GM19043 (cell line): Measurements from ENCODE around the gene PIAS4.

ENCODE experiments used
- ATAC-seq: cut with Tn5 transposase; IDR thresholded peaks from one replicate; pipeline ENCODE4 v1.9.1; 2021; ENCODE audit warnings: low read depth; ENCODE audit not compliant: unreplicated experiment

The PIAS4 gene

DNA sequence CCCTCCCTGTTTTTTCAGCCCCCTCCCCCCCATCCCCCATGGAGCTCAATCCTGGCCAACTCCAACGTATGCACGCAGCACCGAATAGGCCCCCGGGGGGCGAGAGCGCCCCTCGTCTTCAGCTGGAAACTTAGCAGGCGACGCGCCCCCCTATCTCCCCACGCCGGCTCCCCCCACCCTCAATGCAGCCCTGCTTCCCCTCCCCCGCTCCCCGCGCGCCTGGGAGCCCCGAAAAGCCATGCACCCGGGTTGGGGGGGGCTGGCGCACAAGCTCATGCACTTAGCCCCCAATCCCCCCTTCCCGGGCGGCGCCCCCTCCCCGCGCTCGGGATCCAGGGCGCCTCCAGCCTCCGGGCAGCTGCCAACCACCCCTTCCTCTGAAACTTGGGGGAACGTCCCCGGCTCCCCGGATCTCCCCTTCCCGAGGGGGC lies 58.7 kb downstream of the PIAS4 start:
- no peak for ATAC-seq

GRCh38 chr19:4066682-4067395 lies 59.3 kb downstream of the PIAS4 start, which contains the start of gene ZBTB7A:
Gene ZBTB7A (minus strand): TSS chr19:4066899. CDS start chr19:4055232, 11,667 bp downstream.
- ATAC-seq, result no peak

DNA sequence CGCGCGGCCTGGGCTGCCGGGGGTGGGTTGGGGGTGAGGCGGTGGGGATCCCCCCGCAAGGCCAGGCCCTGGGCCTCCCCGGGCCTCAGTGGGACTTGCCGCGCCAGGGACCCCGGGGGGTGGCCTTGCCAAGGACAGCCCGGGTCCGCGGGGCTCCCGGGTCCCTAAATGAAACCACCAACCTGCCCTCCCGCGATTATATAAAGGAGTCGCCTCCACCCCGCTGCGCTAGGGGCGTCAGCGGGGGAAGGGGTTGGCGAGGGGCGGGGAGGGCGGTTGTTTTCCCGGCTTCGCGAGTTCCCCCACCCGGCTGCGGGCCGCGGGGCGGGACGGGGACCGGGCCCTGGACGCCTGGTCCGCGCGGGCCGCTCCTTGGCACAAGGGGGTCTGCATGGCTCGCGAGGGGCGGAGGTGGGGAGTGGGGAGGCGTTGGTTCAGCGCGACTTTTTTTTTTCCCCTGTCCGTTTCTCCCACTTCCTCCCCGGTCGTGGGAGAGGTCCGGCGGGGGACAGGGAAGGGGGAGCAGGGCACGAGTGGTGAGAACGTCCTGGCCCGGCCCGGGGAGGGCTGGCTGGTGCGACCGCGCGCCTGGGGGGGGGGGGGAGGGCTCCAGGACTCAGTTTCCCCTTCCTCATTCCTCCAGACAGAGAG lies 60.0 kb downstream of the PIAS4 start:
- no peak for ATAC-seq

GRCh38 chr19:4068047-4068966 lies 60.8 kb downstream of the PIAS4 start:
- no peak for ATAC-seq

DNA sequence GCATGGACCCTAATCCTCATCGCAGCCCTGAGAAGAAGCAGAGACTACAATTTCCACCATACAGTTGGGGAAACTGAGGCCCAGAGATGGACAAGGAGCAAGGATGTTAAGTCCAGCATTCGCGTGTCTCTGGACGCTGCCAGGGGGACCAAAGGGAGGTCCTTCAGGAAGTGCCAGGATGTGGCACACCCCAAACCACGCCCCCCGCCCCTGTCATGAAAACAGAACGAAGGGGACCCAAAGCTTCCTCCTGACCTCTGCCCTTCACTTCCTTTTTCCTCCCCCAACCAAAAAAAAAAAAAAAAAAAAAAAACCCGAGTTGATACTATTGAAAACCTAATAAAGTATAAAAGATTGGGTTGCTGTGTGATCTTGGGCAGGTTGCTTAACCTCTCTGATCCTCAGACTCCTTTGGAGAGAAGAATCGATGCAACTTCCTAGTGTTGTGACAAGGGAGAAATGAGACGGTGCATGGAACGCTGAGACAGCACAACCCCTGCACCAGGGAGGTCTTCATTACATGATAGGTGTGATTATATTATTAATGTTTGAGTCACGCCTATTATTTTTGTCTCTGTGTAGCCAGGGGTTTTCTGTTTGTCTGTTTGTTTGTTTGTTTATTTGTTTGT lies 61.9 kb downstream of the PIAS4 start:
- ATAC-seq, result no peak

DNA sequence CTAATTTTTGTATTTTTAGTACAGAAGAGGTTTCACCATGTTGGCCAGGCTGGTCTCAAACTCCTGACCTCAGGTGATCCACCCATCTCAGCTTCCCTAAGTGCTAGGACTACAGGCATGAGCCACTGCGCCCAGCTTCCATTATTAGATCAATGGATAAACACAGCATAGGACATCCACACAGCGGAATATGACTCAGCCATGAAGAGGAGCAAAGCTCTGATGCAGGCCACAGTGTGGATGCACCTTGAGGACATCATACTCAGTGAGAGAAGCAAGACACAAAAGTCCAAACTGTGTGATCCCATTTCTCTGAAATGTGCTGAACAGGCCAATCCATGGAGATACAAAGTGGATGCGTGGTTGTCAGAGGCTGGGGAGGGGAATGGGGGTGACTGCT lies 64.1 kb downstream of the PIAS4 start:
- no peak for ATAC-seq

DNA sequence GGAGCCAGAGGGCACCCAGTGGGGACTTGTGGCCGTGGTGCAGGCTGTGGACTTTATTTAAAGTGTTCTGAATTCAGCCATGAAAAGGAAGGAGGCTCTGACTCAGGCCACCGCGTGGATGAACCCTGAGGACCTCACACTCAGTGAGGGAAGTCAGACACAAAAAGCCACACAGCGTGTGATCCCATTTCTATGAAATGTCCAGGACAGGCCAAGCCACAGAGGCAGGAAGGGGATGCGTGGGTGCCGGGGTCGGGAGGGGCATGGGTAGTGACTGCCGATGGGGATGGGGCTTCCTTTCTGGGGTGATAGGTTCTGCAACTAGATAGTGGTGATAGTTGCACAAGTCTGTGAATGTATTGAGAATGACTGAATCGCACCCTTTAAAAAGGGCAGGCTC lies 67.8 kb downstream of the PIAS4 start:
- ATAC-seq, result no peak

DNA sequence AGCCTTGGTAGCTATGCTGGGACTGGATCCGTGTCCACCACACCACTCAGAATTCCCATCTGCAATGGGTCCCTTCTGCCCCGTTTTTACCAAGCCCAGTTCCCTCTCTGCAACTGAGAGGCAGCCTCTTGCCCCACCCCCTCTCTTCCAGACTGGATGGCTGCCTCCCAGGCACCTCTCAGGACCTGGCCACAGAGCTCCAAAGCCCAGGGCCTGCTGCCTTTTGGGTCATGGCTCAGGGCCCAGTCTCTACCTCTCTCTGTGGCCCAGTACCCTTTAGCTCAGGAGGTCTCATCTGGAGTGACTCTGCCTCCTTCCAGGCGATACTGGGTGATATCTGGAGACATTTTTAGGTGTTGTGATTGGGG lies 69.5 kb downstream of the PIAS4 start:
- no peak for ATAC-seq

GRCh38 chr19:4077800-4078684 lies 70.5 kb downstream of the PIAS4 start:
- ATAC-seq, result no peak

- ATAC-seq, result no peak
Measured at GRCh38 chr19:4080473-4080872, 72.9 kb downstream of the PIAS4 start.

DNA sequence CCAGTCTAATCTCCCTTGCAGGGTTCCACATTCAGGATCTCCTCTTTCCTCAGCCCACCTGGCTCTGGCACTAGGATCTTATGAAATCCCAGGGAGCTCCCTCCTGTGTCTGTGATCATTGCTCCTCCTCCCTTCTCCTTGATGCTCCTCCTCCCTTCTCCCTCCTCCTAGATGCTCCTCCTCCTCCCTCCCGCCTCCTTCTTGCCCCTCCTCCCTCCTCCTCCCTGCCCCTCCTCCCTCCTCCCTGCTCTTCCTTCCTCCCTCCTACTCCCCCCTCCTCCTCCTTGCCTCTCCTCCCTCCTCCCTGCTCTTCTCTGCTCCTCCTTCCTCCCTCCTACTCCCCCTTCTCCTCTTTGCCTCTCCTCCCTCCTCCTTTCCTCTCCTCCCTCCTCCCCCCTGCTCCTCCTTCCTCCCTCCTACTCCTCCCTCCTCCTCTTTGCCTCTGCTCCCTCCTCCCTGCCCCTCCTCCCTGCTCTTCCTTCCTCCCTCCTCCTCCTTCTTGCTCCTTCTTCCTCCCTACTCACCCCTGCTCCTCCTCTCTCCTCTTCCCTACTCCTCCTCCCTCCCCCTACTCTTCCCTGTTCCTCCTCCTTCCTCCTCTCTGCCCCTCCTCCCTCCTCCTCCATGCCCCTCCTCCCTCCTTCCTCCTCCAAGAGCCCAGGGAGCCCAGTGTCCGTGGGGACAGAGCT lies 74.0 kb downstream of the PIAS4 start:
- ATAC-seq, result no peak

GRCh38 chr19:4082172-4082571 lies 74.6 kb downstream of the PIAS4 start:
- ATAC-seq, result no peak

GRCh38 chr19:4083677-4084546 lies 76.4 kb downstream of the PIAS4 start:
- no peak for ATAC-seq

- no peak for ATAC-seq
Measured at GRCh38 chr19:4084547-4084877, 77.0 kb downstream of the PIAS4 start.

DNA sequence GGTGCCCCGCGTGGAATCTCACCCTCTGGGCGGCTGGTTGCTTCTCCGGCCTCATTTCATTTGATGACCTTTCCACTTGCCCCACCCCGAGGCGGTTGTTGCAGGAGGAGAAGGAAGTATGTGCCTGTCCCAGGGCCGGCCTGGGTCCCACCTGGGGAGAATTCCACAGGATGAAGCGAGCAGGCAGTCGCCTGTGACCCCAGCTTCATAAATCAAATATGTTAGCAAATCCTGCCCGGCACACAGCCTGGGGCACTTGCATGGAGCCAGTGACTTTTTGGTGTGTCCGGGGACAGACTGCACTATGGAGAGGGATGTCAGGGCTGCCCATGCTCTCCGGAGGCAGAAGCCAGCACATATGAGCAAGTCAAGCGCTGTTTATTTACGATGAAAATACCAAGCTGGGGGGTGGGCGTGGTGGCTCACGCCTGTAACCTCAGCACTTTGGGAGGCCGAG lies 78.9 kb downstream of the PIAS4 start:
- no peak for ATAC-seq

DNA sequence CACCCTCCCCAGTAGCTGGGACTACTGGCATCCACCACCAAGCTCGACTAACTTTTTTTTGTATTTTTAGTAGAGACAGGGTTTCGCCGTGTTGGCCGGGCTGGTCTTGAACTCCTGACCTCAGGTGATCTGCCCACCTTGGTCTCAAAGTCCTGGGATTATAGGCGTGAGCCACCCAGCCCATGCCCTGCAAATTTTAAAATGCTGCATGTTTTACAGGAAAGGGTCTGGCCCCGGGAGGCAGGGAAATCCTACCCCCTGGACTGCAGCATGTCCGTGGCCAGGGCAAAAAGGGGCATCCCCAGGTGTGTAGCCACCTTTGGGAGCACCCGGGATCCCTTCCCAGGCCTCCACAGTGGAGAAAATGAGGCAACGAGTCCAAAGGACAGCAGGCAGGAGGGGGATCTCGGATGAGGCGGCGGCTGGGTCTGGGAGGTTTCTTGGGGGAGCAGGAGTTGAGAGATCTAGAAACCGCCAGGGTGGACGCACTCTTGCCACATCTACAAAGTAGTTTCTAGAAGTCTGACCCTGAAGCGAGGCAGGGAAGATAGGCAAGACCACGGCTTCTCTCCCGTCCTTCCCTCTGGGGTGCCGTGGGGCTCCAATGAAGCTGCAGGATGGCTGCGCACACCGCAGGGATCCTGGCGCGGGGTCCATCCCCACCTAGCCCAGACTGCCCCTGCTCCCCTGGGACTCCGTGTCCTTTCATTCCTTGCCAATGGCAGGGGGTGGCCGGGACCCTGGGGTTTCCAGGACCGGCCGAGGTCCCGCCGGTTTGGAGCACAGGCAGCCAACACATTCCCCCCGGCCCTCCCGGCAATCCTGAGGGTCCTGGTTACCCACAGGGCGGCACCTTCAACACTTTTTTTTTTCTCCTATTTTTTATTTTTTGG lies 80.5 kb downstream of the PIAS4 start:
- ATAC-seq, result no peak

GRCh38 chr19:4088975-4089374 lies 81.4 kb downstream of the PIAS4 start:
- peak; percentile 41 for ATAC-seq
